T-helper 17 cell (primary cell): Measurements from ENCODE around the gene CNTN4. TPM values are rescaled to one million over a fixed set of nuclear protein-coding genes. Genes with fewer than 3 reads are reported as not detected.
"Not testable (repeated sequence)": the region's sequence is repeated elsewhere in the genome, so short reads cannot be mapped to it uniquely, and the experiment has no call there.

Experiments used
- ATAC-seq: fragments of 150-1000 bp; cut with Tn5 transposase; 2 replicates; pipeline ENCODE4 v1.10.0; 2021; ENCODE audit warnings: mild to moderate bottlenecking, moderate library complexity
- DNase-seq, 3 donors: peaks; one replicate each; pipeline versions ENCODE4 v3.0.0 to v3.0.0-alpha.2; 2020 to 2021
- H3K9me3 ChIP-seq: one replicate; pipeline ENCODE4 v1.7.0; 2013; ENCODE audit warnings: low read length, mild to moderate bottlenecking; ENCODE audit not compliant: control insufficient read depth, poor library complexity, severe bottlenecking
- H3K27ac Mint-ChIP-seq: one replicate; pipeline ENCODE4 v1.8.0; 2022; ENCODE audit warnings: mild to moderate bottlenecking, moderate library complexity, mixed read lengths
- H3K27me3 Mint-ChIP-seq: one replicate; pipeline ENCODE4 v1.8.0; 2022; ENCODE audit warnings: mixed read lengths
- H3K36me3 Mint-ChIP-seq: one replicate; pipeline ENCODE4 v1.8.0; 2022; ENCODE audit warnings: low read depth, mixed read lengths
- H3K4me1 Mint-ChIP-seq: one replicate; pipeline ENCODE4 v1.8.0; 2022; ENCODE audit warnings: mild to moderate bottlenecking, mixed read lengths
- H3K4me3 Mint-ChIP-seq: one replicate; pipeline ENCODE4 v1.8.0; 2022; ENCODE audit warnings: mild to moderate bottlenecking, moderate library complexity, mixed read lengths
- total RNA-seq, 4 donors: library from RNA in 2 of 4; stranded (reverse) in 2 of 4; gene quantifications; one replicate each; pipeline ENCODE4 v1.2.3 and lab custom pipeline; 2022 to 2026

The CNTN4 gene
- total RNA-seq, 2 donors from 2014 or later: not detected

DNA sequence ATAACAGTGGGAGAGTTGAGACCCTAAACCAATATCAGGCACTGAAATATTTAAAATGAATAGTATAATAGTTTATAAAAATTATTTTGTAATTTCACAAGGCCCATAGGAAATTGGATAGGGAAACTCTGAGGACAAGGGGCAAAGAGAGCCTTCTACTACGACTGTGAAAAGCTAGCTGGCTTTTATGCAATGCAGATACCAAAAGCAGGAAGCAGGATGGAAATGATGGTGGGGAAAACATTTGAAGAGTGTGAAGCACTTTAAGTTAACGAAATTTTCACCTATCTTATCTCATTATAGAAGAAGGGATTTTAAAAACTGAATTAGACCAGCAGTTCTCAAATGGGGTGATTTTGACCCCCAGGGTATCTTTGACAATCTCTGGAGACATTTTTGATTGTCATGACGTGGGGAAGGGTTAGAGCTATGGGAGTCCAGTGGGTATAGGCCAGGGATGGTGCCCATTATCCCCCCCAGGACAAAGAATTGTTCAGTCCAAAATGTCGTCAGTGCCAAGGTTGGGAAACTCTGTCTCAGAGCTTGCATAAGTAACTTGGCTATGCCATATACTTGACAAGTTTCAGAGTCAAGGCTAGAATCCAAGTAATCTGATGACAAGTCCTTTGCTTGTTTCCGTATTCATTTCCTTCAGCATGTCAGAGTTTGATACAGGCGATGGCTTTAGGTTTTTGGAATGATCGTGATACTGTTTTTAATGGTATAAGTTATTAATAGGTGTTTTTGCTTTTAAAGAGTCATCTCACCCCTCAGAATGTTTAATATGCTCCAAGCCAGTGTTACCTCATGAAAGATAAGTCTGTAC is 885.6 kb downstream of the CNTN4 start:
- DNase-seq (no peak), ATAC-seq (no peak)
- no peaks in the 10 kb centered on the region for H3K4me1 Mint-ChIP-seq
- no peak overlapping the region for H3K27ac Mint-ChIP-seq
- no peak overlapping the region for H3K4me3 Mint-ChIP-seq
- H3K9me3 ChIP-seq: no peaks in the 10 kb centered on the region
- H3K36me3 Mint-ChIP-seq: peaks cover 3% of the 10 kb centered on the region
- H3K27me3 Mint-ChIP-seq: peaks cover 10% of the 10 kb centered on the region

DNA sequence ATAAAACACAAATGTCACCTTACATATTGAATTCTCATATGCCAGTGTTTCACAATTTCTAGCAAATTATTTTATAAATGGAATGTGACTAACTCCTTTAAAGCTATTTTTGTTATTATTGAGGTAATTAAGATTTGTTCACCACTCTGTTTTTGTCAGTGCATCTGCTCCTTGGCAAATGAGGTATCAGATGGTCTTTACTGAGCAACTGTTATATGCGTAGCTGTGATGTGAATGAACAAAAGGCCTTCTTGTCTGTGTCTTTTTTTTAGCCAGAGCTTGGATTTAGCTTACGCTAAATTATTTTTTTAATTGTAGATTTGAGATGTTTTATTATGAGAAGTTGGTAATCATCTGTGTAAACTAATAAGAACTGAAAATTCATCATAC is 886.2 kb downstream of the CNTN4 start:
- H3K4me3 Mint-ChIP-seq: no peak overlapping the region
- H3K27me3 Mint-ChIP-seq: peaks cover 10% of the 10 kb centered on the region
- no peaks in the 10 kb centered on the region for H3K4me1 Mint-ChIP-seq
- no peak overlapping the region for H3K27ac Mint-ChIP-seq
- ATAC-seq: no peak
- peaks cover 3% of the 10 kb centered on the region for H3K36me3 Mint-ChIP-seq
- DNase-seq: no peak
- no peaks in the 10 kb centered on the region for H3K9me3 ChIP-seq

DNA sequence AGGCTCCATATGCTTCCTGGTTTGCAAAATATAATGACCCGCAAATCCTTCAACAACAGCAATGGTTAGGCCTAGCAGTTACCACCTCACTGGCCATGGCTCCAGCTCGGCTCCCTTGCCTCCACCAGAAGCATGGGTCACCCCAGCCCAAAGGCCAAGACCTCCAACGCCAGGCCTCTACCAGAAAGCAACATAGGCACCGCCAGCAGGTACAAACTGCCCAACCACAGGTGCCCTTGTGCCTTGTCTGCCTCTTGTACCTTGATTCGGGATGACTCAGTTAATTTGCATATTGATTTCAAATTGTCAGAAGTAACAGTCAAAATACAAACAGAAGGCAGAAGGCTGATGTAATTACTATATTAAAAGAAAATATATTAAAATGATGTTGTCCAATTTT is 886.8 kb downstream of the CNTN4 start:
- DNase-seq (no peak), ATAC-seq (no peak)
- no peaks in the 10 kb centered on the region for H3K9me3 ChIP-seq
- Mint-ChIP-seq H3K4me1 (no peaks in the 10 kb centered on the region), H3K27me3 (peaks cover 10% of the 10 kb centered on the region), H3K36me3 (peaks cover 3% of the 10 kb centered on the region), H3K27ac (no peak overlapping the region), H3K4me3 (no peak overlapping the region)

DNA sequence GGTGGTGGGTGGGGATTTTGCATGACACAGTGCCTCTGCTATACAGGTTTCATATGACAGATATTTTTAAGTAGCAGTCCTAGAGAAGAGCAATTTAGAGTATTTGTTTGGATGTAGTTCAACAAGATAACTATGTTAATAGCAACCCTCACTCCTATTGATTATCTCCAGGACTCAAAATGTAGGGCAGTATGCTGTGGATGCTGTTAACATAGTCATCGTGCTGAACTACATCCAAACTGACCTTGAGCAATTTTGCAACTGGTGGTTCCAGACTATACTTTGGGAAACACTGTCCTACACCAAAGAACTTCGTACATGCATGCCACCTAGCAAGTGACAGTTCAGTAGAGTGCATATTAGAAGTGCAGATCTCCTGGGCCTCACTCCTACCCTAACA is 893.9 kb downstream of the CNTN4 start:
- no peaks in the 10 kb centered on the region for H3K9me3 ChIP-seq
- Mint-ChIP-seq H3K36me3 (no peaks in the 10 kb centered on the region), H3K4me3 (no peak overlapping the region), H3K27ac (no peak overlapping the region), H3K4me1 (peaks cover 5% of the 10 kb centered on the region), H3K27me3 (peaks cover 26% of the 10 kb centered on the region)
- DNase-seq (no peak), ATAC-seq (no peak)

DNA sequence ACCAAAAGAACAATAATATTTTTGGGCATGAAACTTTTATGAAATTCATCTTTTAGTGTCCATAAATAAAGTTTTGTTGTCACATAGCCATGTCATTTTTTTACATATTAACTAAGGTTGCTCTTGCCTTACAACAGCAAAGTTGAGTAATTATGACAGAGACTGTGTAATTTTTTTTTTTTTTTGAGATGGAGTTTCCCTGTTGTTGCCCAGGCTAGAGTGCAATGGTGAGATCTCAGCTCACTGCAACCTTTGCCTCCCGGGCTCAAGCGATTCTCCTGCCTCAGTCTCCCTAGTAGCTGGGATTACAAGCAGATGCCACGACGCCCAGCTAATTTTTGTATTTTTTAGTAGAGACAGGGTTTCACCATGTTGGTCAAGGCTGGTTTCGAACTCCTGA is 894.5 kb downstream of the CNTN4 start:
- not testable (repeated sequence) for ATAC-seq, H3K27ac Mint-ChIP-seq

DNA sequence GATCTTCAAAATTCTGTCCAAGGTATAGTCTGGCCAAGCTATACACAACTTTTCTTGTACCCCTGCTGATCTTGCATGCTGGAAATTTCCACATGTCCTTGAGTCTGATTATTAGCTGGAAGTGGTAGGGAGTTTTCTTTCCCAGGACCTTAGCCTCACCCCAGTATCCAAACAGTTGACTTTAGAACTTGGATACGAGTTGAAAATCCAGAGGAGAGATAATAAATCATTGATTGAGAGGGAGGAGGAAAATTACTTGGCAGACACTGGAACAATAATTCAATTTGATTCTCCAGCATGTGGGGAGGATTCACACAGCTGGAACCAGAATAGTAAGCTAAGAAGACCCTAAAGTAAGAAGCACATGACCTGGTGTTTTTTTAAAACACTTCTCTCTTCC is 895.1 kb downstream of the CNTN4 start:
- Mint-ChIP-seq H3K4me3 (no peak overlapping the region), H3K27ac (no peak overlapping the region), H3K36me3 (no peaks in the 10 kb centered on the region), H3K4me1 (peaks cover 6% of the 10 kb centered on the region), H3K27me3 (peaks cover 26% of the 10 kb centered on the region)
- DNase-seq: no peak
- no peak for ATAC-seq
- H3K9me3 ChIP-seq: no peaks in the 10 kb centered on the region

More for the DNA sequence above, 894.5 kb downstream of the CNTN4 start:
- not testable (repeated sequence) for H3K4me1 Mint-ChIP-seq, H3K4me3 Mint-ChIP-seq, H3K36me3 Mint-ChIP-seq, DNase-seq, H3K9me3 ChIP-seq
- H3K27me3 Mint-ChIP-seq: peaks cover 26% of the 10 kb centered on the region

DNA sequence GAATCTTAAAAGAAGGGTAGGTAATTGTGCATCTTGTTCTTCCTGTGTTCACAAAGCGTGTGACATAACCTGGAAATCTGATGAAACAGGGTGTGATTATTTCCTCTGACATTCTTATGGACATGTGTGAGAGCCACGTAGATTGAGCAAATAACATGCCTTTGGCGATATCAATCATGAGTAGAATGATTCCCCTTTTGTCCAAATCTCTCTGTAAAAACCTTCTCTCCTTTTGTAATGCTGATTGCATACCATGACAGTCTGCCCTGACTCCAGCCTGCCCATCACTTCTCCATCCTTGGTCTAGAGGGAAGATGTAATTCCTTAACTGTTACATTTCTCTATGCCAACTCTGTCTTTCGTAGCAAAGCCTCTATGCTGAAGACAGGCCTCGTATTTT is 896.5 kb downstream of the CNTN4 start:
- no peak for ATAC-seq
- peaks cover 26% of the 10 kb centered on the region for H3K27me3 Mint-ChIP-seq

DNA sequence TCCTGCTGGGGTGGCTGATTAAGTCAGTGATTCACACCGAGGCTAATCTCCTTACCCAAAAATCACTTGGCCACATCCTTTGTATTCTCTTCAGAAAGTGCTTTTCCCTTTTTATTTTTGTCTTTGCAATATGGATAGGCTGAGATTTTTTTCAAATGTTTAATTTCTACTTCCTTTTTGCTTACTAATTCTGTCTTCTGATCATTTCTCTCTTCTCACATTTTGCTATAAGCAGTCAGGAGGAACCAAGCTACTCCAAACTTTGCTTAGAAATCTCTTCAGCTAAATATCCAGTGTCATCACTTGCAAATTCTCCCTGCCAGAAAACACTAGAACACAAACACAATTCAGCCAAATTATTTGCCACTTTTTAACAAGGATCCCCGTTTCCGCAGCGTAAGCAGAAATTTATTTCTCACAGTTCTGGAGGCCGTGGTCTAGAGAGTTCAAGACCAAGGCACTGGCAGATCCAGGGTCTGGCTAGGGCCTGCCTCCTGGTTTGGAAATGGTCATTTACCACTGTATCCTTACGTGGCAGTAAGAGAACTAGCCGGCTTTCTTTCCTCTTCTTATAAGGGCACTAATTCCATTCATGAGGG is 906.6 kb downstream of the CNTN4 start:
- H3K9me3 ChIP-seq: no peaks in the 10 kb centered on the region
- DNase-seq (no peak), ATAC-seq (no peak)
- no peak overlapping the region for H3K4me3 Mint-ChIP-seq
- peaks cover 6% of the 10 kb centered on the region for H3K27me3 Mint-ChIP-seq
- no peaks in the 10 kb centered on the region for H3K36me3 Mint-ChIP-seq
- H3K27ac Mint-ChIP-seq: no peak overlapping the region
- no peaks in the 10 kb centered on the region for H3K4me1 Mint-ChIP-seq

More for the DNA sequence above, 896.5 kb downstream of the CNTN4 start:
- Mint-ChIP-seq H3K36me3 (no peaks in the 10 kb centered on the region), H3K4me3 (no peak overlapping the region), H3K4me1 (peaks cover 6% of the 10 kb centered on the region), H3K27ac (no peak overlapping the region)
- no peaks in the 10 kb centered on the region for H3K9me3 ChIP-seq
- DNase-seq: no peak

DNA sequence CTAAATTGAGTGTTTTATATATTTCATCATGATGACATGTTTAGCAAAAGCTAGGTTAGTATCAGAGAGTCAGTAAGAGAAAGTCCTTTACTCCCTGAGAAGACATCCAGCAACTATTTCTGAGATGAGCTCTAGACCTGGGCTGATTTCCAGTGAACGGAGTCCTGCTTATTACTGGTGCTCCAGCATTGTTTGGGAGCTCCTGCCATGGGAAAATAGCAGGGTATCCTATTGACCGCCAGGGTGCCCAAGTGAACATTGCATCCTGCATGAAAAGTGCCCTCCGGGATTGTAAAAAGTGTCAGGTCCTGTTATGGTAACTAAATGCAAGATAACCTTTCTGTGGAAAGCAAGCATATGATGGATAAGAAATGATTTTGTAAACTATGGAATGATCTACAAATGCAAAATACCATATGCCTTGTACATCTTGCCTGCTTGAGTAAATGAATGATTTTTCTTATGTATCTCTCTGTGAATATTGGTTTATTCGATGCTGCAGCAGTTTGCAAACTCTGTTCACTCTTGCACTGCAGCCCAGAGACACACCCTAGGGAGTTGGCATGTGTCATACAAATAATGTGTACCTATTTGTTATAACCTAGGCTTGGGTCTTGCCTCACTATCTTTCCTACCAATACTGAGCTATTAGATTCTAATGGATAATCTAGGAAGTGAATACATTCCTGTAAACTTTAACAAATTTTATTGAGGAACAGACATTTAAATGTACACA is 914.8 kb downstream of the CNTN4 start:
- H3K9me3 ChIP-seq: no peaks in the 10 kb centered on the region
- Mint-ChIP-seq H3K36me3 (no peaks in the 10 kb centered on the region), H3K4me1 (no peaks in the 10 kb centered on the region), H3K4me3 (no peak overlapping the region), H3K27ac (no peak overlapping the region), H3K27me3 (peaks cover 64% of the 10 kb centered on the region)
- ATAC-seq (no peak), DNase-seq (no peak)

DNA sequence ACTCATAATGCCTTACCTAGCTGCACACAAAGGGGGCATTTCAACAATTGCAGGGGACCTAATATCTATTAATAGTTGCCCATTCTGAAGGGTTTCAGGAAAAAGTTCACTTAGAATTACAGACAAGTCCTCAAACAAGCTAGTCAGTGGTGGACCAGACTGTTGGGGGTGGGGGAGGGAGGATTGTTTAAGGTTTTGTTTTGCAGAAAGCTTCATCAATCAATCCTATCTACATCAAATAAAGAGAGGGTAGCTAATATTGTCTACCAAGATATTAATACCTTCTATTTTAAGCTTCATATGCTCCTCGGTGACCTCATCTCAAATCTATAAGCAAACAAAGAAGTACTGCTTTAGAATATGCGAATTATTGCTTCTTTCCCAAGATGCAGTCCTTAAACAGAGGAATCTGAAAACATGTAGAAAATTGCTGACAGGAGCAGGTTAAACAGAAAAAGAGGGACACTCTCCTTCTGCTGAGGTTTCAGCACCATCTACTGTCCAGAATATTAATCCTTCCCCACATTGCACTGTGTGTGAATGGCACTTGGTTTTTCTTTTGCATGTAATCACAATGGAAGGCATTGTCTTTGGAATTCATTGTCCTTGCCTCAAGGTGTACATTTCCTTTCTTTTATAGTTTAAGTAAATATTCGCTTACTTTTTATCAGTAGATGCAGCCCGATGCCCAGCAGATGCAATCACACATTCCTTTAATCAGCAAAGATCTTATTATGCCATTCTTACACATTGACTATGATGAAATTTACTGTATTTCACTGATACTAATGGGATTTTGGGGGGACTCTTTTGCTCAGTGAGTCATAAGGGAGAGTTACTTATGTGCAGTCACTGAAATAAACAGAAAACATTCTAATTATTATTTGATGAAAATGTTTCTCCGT is 916.8 kb downstream of the CNTN4 start:
- H3K4me1 Mint-ChIP-seq: no peaks in the 10 kb centered on the region
- DNase-seq (no peak), ATAC-seq (no peak)
- no peaks in the 10 kb centered on the region for H3K9me3 ChIP-seq
- no peaks in the 10 kb centered on the region for H3K36me3 Mint-ChIP-seq
- peaks cover 73% of the 10 kb centered on the region for H3K27me3 Mint-ChIP-seq
- H3K27ac Mint-ChIP-seq: no peak overlapping the region
- no peak overlapping the region for H3K4me3 Mint-ChIP-seq

DNA sequence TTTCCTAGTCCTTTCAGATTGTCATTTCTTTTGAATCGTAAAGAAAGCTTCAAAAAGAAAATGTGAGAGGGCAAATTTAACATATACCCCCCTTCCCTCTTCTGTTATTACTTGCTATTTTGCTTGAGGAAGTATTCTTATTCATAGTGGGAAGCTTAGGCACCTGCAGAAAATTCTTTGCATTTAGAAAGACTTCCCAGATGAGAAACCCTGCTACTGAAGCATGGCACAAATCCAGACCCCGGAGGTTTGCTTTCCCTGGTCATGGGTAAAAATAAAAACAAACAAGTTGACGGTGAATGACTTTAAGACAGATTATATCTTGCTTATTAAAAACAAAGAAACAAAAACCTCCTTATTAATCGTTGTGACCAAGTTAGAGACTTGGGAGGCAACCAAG is 917.6 kb downstream of the CNTN4 start:
- H3K9me3 ChIP-seq: no peaks in the 10 kb centered on the region
- Mint-ChIP-seq H3K4me3 (no peak overlapping the region), H3K4me1 (no peaks in the 10 kb centered on the region), H3K36me3 (no peaks in the 10 kb centered on the region), H3K27me3 (peaks cover 75% of the 10 kb centered on the region), H3K27ac (no peak overlapping the region)
- ATAC-seq: no peak
- no peak for DNase-seq

DNA sequence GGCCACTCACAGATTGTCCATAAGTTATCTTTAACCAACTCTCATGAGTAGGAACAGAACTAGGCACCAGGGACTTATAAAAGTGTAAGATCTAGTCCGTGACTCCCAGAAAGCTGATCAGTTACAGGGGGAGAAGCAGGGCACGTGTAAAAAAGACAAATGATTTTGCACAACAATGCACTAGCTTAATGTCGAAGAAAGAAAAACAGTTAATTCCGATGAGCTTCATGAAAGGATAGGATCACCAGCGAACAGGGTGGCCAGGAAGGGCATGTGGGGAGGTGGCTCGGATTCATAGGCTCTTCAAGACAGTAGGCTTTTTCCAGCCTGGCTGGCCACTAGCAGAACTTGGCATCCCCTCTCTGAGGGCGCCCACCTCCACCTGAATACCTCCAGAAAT is 921.5 kb downstream of the CNTN4 start:
- no peak overlapping the region for H3K27ac Mint-ChIP-seq
- DNase-seq: no peak
- peaks cover 57% of the 10 kb centered on the region for H3K27me3 Mint-ChIP-seq

More for the DNA sequence above, 921.5 kb downstream of the CNTN4 start:
- no peak overlapping the region for H3K4me3 Mint-ChIP-seq
- no peaks in the 10 kb centered on the region for H3K4me1 Mint-ChIP-seq
- H3K36me3 Mint-ChIP-seq: no peaks in the 10 kb centered on the region
- no peak for ATAC-seq
- H3K9me3 ChIP-seq: no peaks in the 10 kb centered on the region
